Mucosa of stomach (tissue), 1 donor: ENCODE data around the gene P2RX4.
A peak's percentile ranks its signal among the peaks of the same experiment; 100 is the strongest.
"Not testable (repeated sequence)": the region's sequence is repeated elsewhere in the genome, so short reads cannot be mapped to it uniquely, and the experiment has no call there.

Experiments used
- H3K27me3 ChIP-seq: one replicate; pipeline ENCODE4 v1.7.0; 2013; ENCODE audit warnings: mild to moderate bottlenecking, low read length; ENCODE audit not compliant: control insufficient read depth, insufficient read depth
- H3K36me3 ChIP-seq: one replicate; pipeline ENCODE4 v1.7.0; 2013; ENCODE audit warnings: low read length; ENCODE audit not compliant: control insufficient read depth, insufficient read depth
- H3K4me1 ChIP-seq: one replicate; pipeline ENCODE4 v1.7.0; 2013; ENCODE audit warnings: mild to moderate bottlenecking, low read length; ENCODE audit not compliant: control insufficient read depth, insufficient read depth
- H3K4me3 ChIP-seq: one replicate; pipeline ENCODE4 v1.7.0; 2013; ENCODE audit warnings: low read length
- H3K9ac ChIP-seq: one replicate; pipeline ENCODE4 v1.7.0; 2013; ENCODE audit warnings: mild to moderate bottlenecking, low read length, moderate library complexity
- H3K9me3 ChIP-seq: one replicate; pipeline ENCODE4 v1.7.0; 2013; ENCODE audit warnings: mild to moderate bottlenecking, low read length, moderate library complexity; ENCODE audit not compliant: control insufficient read depth
- donor health status: Pancreatic carcinoma.

P2RX4 gene

GRCh38 chr12:121214855-121215745 lies 5.2 kb downstream of the P2RX4 start:
- Histone ChIP-seq H3K36me3 (no peaks in the 10 kb centered on the region), H3K4me1 (peaks cover 52% of the 10 kb centered on the region), H3K9me3 (no peaks in the 10 kb centered on the region), H3K27me3 (no peaks in the 10 kb centered on the region), H3K4me3 (no peak overlapping the region), H3K9ac (peak overlapping the region; percentile 37)

- H3K9me3 ChIP-seq: no peaks in the 10 kb centered on the region
- no peaks in the 10 kb centered on the region for H3K36me3 ChIP-seq
- no peak overlapping the region for H3K9ac ChIP-seq
- no peaks in the 10 kb centered on the region for H3K27me3 ChIP-seq
- H3K4me1 ChIP-seq: peaks cover 46% of the 10 kb centered on the region
- H3K4me3 ChIP-seq: no peak overlapping the region
Observed at GRCh38 chr12:121216102-121216501, 6.2 kb downstream of the P2RX4 start.

- H3K4me1 ChIP-seq: peaks cover 43% of the 10 kb centered on the region
- no peaks in the 10 kb centered on the region for H3K27me3 ChIP-seq
- no peak overlapping the region for H3K4me3 ChIP-seq
- no peak overlapping the region for H3K9ac ChIP-seq
- no peaks in the 10 kb centered on the region for H3K9me3 ChIP-seq
- no peaks in the 10 kb centered on the region for H3K36me3 ChIP-seq
Observed at GRCh38 chr12:121217063-121217462, 7.1 kb downstream of the P2RX4 start.

GRCh38 chr12:121217761-121218160 lies 7.8 kb downstream of the P2RX4 start:
- Histone ChIP-seq H3K9me3 (no peaks in the 10 kb centered on the region), H3K4me1 (peaks cover 46% of the 10 kb centered on the region), H3K9ac (no peak overlapping the region), H3K36me3 (peaks cover 2% of the 10 kb centered on the region), H3K27me3 (no peaks in the 10 kb centered on the region), H3K4me3 (no peak overlapping the region)

- Histone ChIP-seq H3K27me3 (no peaks in the 10 kb centered on the region), H3K9ac (no peak overlapping the region), H3K4me1 (peaks cover 56% of the 10 kb centered on the region), H3K36me3 (peaks cover 7% of the 10 kb centered on the region), H3K9me3 (no peaks in the 10 kb centered on the region), H3K4me3 (no peak overlapping the region)
Observed at GRCh38 chr12:121218588-121219352, 8.8 kb downstream of the P2RX4 start.

GRCh38 chr12:121219353-121219986 lies 9.5 kb downstream of the P2RX4 start:
- H3K4me3 ChIP-seq: no peak overlapping the region
- H3K27me3 ChIP-seq: no peaks in the 10 kb centered on the region
- H3K4me1 ChIP-seq: peaks cover 58% of the 10 kb centered on the region
- H3K36me3 ChIP-seq: peaks cover 7% of the 10 kb centered on the region
- no peaks in the 10 kb centered on the region for H3K9me3 ChIP-seq
- H3K9ac ChIP-seq: no peak overlapping the region

- Histone ChIP-seq H3K9ac (no peak overlapping the region), H3K27me3 (no peaks in the 10 kb centered on the region), H3K9me3 (no peaks in the 10 kb centered on the region), H3K4me3 (no peak overlapping the region), H3K36me3 (peaks cover 7% of the 10 kb centered on the region), H3K4me1 (peaks cover 42% of the 10 kb centered on the region)
Observed at GRCh38 chr12:121222847-121223246, 12.9 kb downstream of the P2RX4 start.

GRCh38 chr12:121223292-121224285 lies 13.7 kb downstream of the P2RX4 start:
- Histone ChIP-seq H3K4me1 (peaks cover 38% of the 10 kb centered on the region), H3K9ac (no peak overlapping the region), H3K9me3 (no peaks in the 10 kb centered on the region), H3K36me3 (peaks cover 7% of the 10 kb centered on the region), H3K4me3 (no peak overlapping the region), H3K27me3 (no peaks in the 10 kb centered on the region)

- H3K27me3 ChIP-seq: no peaks in the 10 kb centered on the region
- H3K36me3 ChIP-seq: peaks cover 12% of the 10 kb centered on the region
- no peak overlapping the region for H3K9ac ChIP-seq
- peaks cover 35% of the 10 kb centered on the region for H3K4me1 ChIP-seq
- no peaks in the 10 kb centered on the region for H3K9me3 ChIP-seq
- no peak overlapping the region for H3K4me3 ChIP-seq
Observed at GRCh38 chr12:121224591-121224990, 14.7 kb downstream of the P2RX4 start.

GRCh38 chr12:121226399-121226798 lies 16.5 kb downstream of the P2RX4 start:
- Histone ChIP-seq H3K4me3 (no peak overlapping the region), H3K9me3 (no peaks in the 10 kb centered on the region), H3K4me1 (peaks cover 35% of the 10 kb centered on the region), H3K36me3 (peaks cover 14% of the 10 kb centered on the region), H3K27me3 (no peaks in the 10 kb centered on the region), H3K9ac (no peak overlapping the region)

- not testable (repeated sequence) for H3K4me3 ChIP-seq, H3K27me3 ChIP-seq, H3K9me3 ChIP-seq
- Histone ChIP-seq H3K9ac (peak overlapping the region; percentile 69), H3K4me1 (peaks cover 35% of the 10 kb centered on the region), H3K36me3 (peaks cover 14% of the 10 kb centered on the region)
Observed at GRCh38 chr12:121226871-121227270, 16.9 kb downstream of the P2RX4 start.
